ENCODE data around the gene ZBTB16. TPM values are rescaled to one million over a fixed set of nuclear protein-coding genes. Genes with fewer than 3 reads are reported as not detected.

ZBTB16 gene
- total RNA-seq, 1 donor from 2014 or later, result 3.7 TPM

DNA sequence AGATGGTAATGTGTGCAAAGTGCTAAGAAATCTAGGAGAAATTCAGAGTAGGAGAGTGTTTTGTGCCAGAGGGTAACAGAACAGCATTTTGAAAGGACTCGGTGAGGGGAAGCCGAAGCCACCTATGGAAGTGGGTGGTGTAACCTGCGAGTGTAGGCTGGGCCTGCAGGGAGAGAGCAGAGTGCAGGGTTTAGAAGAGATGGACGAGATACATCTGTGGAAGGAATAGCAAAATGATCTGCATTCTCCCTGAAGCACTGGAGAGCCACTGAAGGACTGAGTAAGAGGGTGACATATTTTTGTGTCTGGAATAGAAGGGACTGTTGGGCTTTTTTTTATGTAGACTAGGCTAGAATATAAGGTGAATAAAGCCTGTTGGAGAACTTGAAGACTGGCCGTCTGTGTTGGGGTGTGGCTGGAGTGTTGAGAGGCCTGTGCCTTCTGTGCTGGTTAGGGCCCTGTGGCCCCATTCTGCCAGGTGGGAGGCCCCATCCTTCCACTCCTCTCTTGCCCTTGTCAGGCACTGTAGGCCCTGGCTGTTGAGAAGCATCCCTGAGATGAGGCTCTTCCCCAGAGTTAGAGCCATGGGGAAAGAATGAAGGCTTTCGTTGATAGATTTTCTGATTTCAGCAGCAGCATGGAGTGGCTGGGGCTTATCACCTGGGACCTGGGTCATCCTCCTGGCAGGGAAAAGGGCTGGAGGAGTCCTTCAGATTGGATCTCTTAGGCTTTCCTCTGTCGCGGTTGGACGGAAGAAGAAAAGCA is 102.2 kb downstream of the ZBTB16 start:
- DNase-seq (ENCODE audit: low spot score in 2 of 2), result no peak
- no peak for FAIRE-seq

- FAIRE-seq (no peak), DNase-seq (ENCODE audit: low spot score in 2 of 2) (peak; percentile 50 to 64)
These were observed 103.2 kb downstream of the ZBTB16 start for GRCh38 chr11:114162719-114163123.

- FAIRE-seq (no peak), DNase-seq (ENCODE audit: low spot score in 2 of 2) (no peak)
These were observed 103.7 kb downstream of the ZBTB16 start for GRCh38 chr11:114163229-114163631.

DNA sequence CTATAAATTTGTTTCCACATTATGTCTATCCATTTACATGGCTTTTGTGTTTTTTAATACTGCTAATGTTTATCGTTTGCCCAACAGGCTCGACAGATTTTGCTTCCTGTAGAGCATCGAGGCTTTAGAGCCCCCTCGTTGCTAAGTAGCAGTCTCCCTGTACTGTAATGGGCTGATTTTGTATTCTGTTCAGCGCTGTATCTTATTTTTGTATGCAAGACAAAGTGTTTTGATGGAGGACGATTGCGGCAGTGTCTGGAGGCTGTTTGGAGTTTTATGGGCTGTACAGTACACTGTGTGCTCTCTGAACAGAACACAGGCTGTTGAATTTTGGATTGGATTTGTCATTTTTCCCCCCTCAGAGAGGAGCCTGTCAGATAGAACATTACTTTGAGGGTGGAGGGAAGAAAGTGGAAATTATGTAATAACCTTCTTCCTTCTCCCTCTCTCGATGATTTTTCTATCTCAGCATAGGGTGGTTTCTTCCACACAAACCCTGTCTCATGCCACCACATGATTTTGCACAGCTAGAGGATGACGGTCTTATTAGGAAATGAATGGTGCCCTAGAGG is 104.4 kb downstream of the ZBTB16 start:
- no peak for DNase-seq (ENCODE audit: low spot score in 2 of 2)
- no peak for FAIRE-seq

DNA sequence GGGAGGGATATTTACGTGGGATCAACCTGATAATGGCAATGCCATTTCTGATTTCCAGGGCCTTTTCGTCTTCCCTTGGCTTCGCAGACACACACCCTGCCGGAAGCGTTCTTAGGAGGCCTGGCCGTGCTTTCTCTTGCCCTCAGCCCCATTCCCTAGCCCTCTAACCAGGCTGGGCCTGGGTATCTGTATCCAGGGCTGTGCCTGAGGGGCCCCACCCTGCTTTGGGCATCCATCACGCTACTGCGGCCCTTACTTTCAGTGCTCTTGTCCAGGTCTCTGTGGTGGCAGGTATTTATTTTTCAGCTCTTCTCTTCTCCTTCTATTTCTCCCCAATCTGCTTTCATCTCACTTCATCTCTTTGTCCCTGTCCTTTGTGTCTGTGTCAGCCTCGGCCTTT is 105.0 kb downstream of the ZBTB16 start:
- no peak for FAIRE-seq
- DNase-seq (ENCODE audit: low spot score in 2 of 2), result no peak

- no peak for FAIRE-seq
- no peak for DNase-seq (ENCODE audit: low spot score in 2 of 2)
These were observed 106.1 kb downstream of the ZBTB16 start for GRCh38 chr11:114165326-114166230.

- no peak for DNase-seq (ENCODE audit: low spot score in 2 of 2)
These were observed 106.9 kb downstream of the ZBTB16 start for GRCh38 chr11:114166362-114166761.

GRCh38 chr11:114166897-114167323 is 107.4 kb downstream of the ZBTB16 start:
- FAIRE-seq, result peak; percentile 68

More at GRCh38 chr11:114166362-114166761, 106.9 kb downstream of the ZBTB16 start:
- FAIRE-seq, result no peak

GRCh38 chr11:114167355-114167754 is 107.8 kb downstream of the ZBTB16 start:
- DNase-seq (ENCODE audit: low spot score in 2 of 2) (no peak), FAIRE-seq (no peak)

More at GRCh38 chr11:114166897-114167323, 107.4 kb downstream of the ZBTB16 start:
- no peak for DNase-seq (ENCODE audit: low spot score in 2 of 2)

- no peak for FAIRE-seq
- DNase-seq (ENCODE audit: low spot score in 2 of 2), result no peak
These were observed 108.4 kb downstream of the ZBTB16 start for GRCh38 chr11:114167771-114168448.

DNA sequence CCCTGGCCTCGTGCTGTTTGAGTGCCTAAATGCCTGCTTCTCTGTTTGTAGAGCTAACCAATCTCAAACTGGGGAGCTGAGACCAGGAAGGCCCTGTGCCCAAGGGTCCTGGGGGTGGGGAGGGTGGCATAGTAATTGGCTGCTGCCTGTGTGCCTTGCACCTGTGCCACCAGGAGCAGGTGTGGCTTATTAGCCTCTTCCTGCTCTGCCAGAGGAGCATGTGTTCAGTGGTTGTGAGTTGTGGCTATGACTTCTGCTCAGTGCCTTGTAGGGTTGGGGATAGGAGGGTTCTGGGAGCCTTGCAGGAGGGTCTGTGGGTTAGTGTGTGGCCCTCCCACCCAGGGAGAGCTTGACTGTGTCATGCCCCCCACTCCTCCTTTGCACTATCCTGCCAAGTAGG is 109.2 kb downstream of the ZBTB16 start:
- DNase-seq (ENCODE audit: low spot score in 2 of 2) (no peak), FAIRE-seq (no peak)

DNA sequence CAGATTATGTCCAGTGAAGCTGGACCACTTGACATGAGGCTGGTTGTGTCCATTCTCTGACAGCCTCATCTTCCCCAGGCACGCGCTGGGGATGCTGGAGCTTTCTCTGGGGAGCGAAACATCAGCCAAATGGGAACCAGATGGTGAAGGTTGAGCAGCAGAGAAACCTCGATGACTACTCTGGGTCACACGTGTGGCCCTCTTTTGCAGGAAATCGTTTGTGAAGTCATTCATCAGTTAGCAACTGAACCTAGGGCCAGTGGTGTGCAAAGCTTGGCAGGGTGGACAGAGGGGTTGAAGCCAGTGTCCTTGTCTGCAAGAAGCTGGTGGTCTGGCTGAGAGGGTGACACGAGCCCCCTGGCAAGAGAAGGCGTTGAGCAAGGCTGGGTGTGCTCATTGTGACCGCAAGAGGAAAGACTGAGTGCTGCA is 109.8 kb downstream of the ZBTB16 start:
- FAIRE-seq, result no peak
- DNase-seq (ENCODE audit: low spot score in 2 of 2), result no peak

- FAIRE-seq, result no peak
- DNase-seq (ENCODE audit: low spot score in 2 of 2), result no peak
These were observed 110.3 kb downstream of the ZBTB16 start for GRCh38 chr11:114169821-114170220.

GRCh38 chr11:114170226-114170625 is 110.7 kb downstream of the ZBTB16 start:
- no peak for FAIRE-seq

DNA sequence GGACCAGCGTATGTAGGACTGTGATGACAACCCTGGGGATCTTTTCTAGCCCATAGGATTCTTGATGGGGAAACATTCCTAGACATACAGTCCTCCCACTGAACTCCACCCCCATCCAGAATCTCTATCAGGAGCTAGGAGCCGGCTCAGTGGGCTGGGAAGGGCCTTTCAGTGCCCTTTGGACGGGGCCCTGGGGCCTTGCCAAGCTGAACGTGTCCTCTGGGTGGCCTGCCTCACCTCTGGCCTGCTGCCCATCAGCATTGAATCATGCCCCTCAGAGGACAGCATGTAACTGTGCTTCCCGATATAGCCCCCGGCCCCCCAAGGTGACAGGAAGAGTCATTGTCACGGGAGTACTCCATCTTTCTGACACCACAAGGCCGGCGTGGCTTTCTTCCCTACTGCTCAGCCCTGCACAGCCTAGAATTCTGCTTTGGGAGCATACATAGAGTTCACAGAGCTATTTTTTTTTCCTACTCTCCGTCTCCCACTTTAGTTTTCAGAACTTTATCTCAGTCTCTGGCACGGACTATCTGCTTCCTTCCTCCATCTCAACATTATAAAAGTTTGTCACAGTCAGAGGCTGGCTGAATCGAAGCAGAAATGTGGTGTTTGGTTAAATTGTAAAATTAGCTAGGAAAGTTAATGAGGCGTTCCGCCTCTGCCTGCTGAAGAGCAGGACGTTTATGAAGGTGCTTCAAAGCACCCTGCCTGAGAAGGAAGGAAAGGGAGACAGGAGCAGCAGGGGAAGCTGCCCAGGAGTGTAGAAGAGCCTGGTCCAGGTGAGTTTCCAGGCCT is 111.9 kb downstream of the ZBTB16 start:
- DNase-seq (ENCODE audit: low spot score in 2 of 2) (no peak), FAIRE-seq (no peak)

More at GRCh38 chr11:114170226-114170625, 110.7 kb downstream of the ZBTB16 start:
- DNase-seq (ENCODE audit: low spot score in 2 of 2), result no peak

GRCh38 chr11:114172055-114172861 is 112.7 kb downstream of the ZBTB16 start:
- DNase-seq (ENCODE audit: low spot score in 2 of 2) (no peak), FAIRE-seq (no peak)

GRCh38 chr11:114172871-114173444 is 113.4 kb downstream of the ZBTB16 start:
- no peak for DNase-seq (ENCODE audit: low spot score in 2 of 2)
- FAIRE-seq, result no peak

GRCh38 chr11:114173843-114174242 is 114.3 kb downstream of the ZBTB16 start:
- FAIRE-seq (no peak), DNase-seq (ENCODE audit: low spot score in 2 of 2) (no peak)

All from frontal cortex (tissue), 4 donors.